ENCODE data around the gene TTC28.

The TTC28 gene

GRCh38 chr22:28348613-28349609 lies 330.7 kb downstream of the TTC28 start:
- Histone ChIP-seq H3K4me3 (ENCODE audit: low read depth, low read length) (no peak overlapping the region), H3K27me3 (replicated peaks) (no peaks in the 10 kb centered on the region), H3K27ac (no peak overlapping the region), H3K36me3 (replicated peaks) (no peaks in the 10 kb centered on the region)
- no peak for DNase-seq
- in situ Hi-C loops (cut with HindIII; ENCODE audit: low pct_ligation_motif_present, low sequenced_read_pairs), result no loop called here
- TF ChIP-seq, protein P1, sequence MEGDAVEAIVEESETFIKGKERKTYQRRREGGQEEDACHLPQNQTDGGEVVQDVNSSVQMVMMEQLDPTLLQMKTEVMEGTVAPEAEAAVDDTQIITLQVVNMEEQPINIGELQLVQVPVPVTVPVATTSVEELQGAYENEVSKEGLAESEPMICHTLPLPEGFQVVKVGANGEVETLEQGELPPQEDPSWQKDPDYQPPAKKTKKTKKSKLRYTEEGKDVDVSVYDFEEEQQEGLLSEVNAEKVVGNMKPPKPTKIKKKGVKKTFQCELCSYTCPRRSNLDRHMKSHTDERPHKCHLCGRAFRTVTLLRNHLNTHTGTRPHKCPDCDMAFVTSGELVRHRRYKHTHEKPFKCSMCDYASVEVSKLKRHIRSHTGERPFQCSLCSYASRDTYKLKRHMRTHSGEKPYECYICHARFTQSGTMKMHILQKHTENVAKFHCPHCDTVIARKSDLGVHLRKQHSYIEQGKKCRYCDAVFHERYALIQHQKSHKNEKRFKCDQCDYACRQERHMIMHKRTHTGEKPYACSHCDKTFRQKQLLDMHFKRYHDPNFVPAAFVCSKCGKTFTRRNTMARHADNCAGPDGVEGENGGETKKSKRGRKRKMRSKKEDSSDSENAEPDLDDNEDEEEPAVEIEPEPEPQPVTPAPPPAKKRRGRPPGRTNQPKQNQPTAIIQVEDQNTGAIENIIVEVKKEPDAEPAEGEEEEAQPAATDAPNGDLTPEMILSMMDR (IDR thresholded peaks at IDR 0.05; ENCODE audit: low read depth, low read length, missing control alignments), result no peak

DNA sequence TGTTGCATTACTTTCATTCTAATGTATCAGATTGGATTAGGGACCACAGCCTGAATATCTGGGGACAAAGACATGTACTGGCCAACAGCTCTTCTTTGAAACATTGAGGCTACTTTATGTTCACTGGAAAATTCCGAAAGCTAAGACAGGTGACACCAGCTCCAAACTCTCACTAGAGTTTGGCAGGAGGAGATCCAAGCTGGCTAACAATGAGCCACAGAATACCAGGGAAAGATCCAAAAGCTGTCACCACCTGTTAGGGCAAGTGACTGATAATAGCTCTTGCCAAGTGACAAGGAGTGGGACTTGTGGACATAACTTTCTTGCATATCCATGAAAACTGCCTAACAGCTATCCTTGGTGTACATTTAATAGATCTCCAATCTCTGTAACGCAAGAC lies 333.3 kb downstream of the TTC28 start:
- H3K27me3 ChIP-seq (replicated peaks), result no peaks in the 10 kb centered on the region
- TF ChIP-seq, protein P1 (IDR thresholded peaks at IDR 0.05; ENCODE audit: low read depth, low read length, missing control alignments), result no peak
- in situ Hi-C loops (cut with HindIII; ENCODE audit: low pct_ligation_motif_present, low sequenced_read_pairs), result no loop called here
- H3K4me3 ChIP-seq (ENCODE audit: low read depth, low read length), result no peak overlapping the region
- H3K36me3 ChIP-seq (replicated peaks), result no peaks in the 10 kb centered on the region
- no peak for DNase-seq
- H3K27ac ChIP-seq, result no peak overlapping the region

GRCh38 chr22:28344918-28345703 lies 334.5 kb downstream of the TTC28 start:
- Histone ChIP-seq H3K27ac (no peak overlapping the region), H3K27me3 (replicated peaks) (no peaks in the 10 kb centered on the region), H3K36me3 (replicated peaks) (no peaks in the 10 kb centered on the region), H3K4me3 (ENCODE audit: low read depth, low read length) (no peak overlapping the region)
- in situ Hi-C loops (cut with HindIII; ENCODE audit: low pct_ligation_motif_present, low sequenced_read_pairs), result no loop called here
- DNase-seq, result no peak
- TF ChIP-seq, protein P1 (IDR thresholded peaks at IDR 0.05; ENCODE audit: low read depth, low read length, missing control alignments), result no peak

DNA sequence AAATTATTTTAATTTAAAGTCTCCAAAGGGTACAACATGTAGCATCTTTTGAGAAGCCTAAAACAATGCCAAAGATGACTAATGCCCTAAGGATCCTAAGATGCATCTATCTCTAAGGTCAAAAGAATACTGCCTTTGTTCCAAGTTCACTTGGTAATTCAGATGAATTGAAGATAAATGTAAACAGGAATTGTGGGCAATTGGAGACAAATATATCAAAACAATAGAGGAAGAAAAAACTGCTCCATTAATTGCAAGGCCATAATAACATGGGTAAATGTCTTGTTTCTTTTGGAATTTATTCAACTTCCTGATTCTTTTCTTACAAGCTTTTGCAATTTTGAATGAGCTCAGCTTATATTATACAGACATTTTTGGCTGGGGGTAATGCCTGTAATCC lies 338.6 kb downstream of the TTC28 start:
- DNase-seq, result no peak
- H3K27ac ChIP-seq, result no peak overlapping the region
- in situ Hi-C loops (cut with HindIII; ENCODE audit: low pct_ligation_motif_present, low sequenced_read_pairs), result no loop called here
- no peaks in the 10 kb centered on the region for H3K36me3 ChIP-seq (replicated peaks)
- TF ChIP-seq, protein P1 (IDR thresholded peaks at IDR 0.05; ENCODE audit: low read depth, low read length, missing control alignments), result no peak
- no peak overlapping the region for H3K4me3 ChIP-seq (ENCODE audit: low read depth, low read length)
- no peaks in the 10 kb centered on the region for H3K27me3 ChIP-seq (replicated peaks)

- in situ Hi-C loops (cut with HindIII; ENCODE audit: low pct_ligation_motif_present, low sequenced_read_pairs), result no loop called here
- TF ChIP-seq, protein P1 (IDR thresholded peaks at IDR 0.05; ENCODE audit: low read depth, low read length, missing control alignments), result no peak
Measured at GRCh38 chr22:28333088-28333487, 346.6 kb downstream of the TTC28 start.

More at GRCh38 chr22:28333088-28333487, 346.6 kb downstream of the TTC28 start:
- Histone ChIP-seq H3K27ac (no peak overlapping the region), H3K4me3 (ENCODE audit: low read depth, low read length) (no peak overlapping the region), H3K36me3 (replicated peaks) (no peaks in the 10 kb centered on the region), H3K27me3 (replicated peaks) (no peaks in the 10 kb centered on the region)
- DNase-seq, result no peak

Measured in brain microvascular endothelial cell (primary cell).